WTC11 (cell line): ENCODE results near the gene ZFPL1. TPM values are rescaled to one million over a fixed set of nuclear protein-coding genes. Genes with fewer than 3 reads are reported as not detected.

Source experiments
- ATAC-seq: fragments of 200-7000 bp; cut with Tn5 transposase; 2 replicates; pipeline ENCODE4 v1.10.0; 2021; ENCODE audit warnings: mild to moderate bottlenecking, moderate library complexity
- CTCF ChIA-PET: fragments of 300-600 bp; sonication (Branson Sonifier 250); formaldehyde crosslinking; loops from one replicate; lab custom pipeline; 2021; ENCODE audit warnings: antibody characterized with exemption; lab: Charles Lee
- POLR2A ChIA-PET: fragments of 350-600 bp; sonication (Branson Sonifier 250); formaldehyde crosslinking; loops from one replicate; lab custom pipeline; 2021; ENCODE audit warnings: antibody characterized with exemption; lab: Charles Lee
- DNase-seq: peaks from one replicate; pipeline ENCODE4 v3.0.0; 2021; ENCODE audit warnings: low spot score
- H3K27ac Mint-ChIP-seq: 2 replicates; pipeline ENCODE4 v1.8.0; 2021; ENCODE audit warnings: mixed read lengths
- H3K27me3 Mint-ChIP-seq: 2 replicates; pipeline ENCODE4 v1.8.0; 2021; ENCODE audit warnings: low read depth, mild to moderate bottlenecking, moderate library complexity, mixed read lengths
- H3K36me3 Mint-ChIP-seq: 2 replicates; pipeline ENCODE4 v1.8.0; 2021; ENCODE audit warnings: mixed read lengths
- H3K4me1 Mint-ChIP-seq: 2 replicates; pipeline ENCODE4 v1.8.0; 2022; ENCODE audit warnings: mixed read lengths
- H3K4me3 Mint-ChIP-seq: 2 replicates; pipeline ENCODE4 v1.8.0; 2021; ENCODE audit warnings: mild to moderate bottlenecking, moderate library complexity, mixed read lengths
- H3K9me3 Mint-ChIP-seq: 2 replicates; pipeline ENCODE4 v1.8.0; 2021; ENCODE audit warnings: mixed read lengths
- AR ChIP-seq: fragments of 250-450 bp; sonication (Bioruptor Pico); IDR thresholded peaks from 2 replicates; pipeline ENCODE4 v1.9.0; 2021; ENCODE audit warnings: mild to moderate bottlenecking
- CBFB ChIP-seq: sonication (generic); formaldehyde crosslinking; IDR thresholded peaks from 2 replicates; pipeline ENCODE4 v1.8.1; 2022; ENCODE audit warnings: mild to moderate bottlenecking, low read depth, missing genetic modification reagents
- E2F5 ChIP-seq: sonication (generic); formaldehyde crosslinking; IDR thresholded peaks from 2 replicates; pipeline ENCODE4 v1.8.1; 2022; ENCODE audit warnings: mild to moderate bottlenecking, moderate library complexity, missing genetic modification reagents
- ELF4 ChIP-seq: sonication (generic); formaldehyde crosslinking; IDR thresholded peaks from 2 replicates; pipeline ENCODE4 v1.8.1; 2022; ENCODE audit warnings: low read depth, mild to moderate bottlenecking, moderate library complexity, missing genetic modification reagents
- EMX1 ChIP-seq: fragments of 250-450 bp; sonication (Bioruptor Pico); IDR thresholded peaks from 2 replicates; pipeline ENCODE4 v1.8.0; 2021; ENCODE audit warnings: mild to moderate bottlenecking
- ESRRA ChIP-seq: sonication (generic); formaldehyde crosslinking; IDR thresholded peaks from 2 replicates; pipeline ENCODE4 v1.8.1; 2022; ENCODE audit warnings: mild to moderate bottlenecking, missing genetic modification reagents, borderline replicate concordance
- GABPB1 ChIP-seq: sonication (generic); formaldehyde crosslinking; IDR thresholded peaks from 2 replicates; pipeline ENCODE4 v1.8.1; 2023; ENCODE audit warnings: mild to moderate bottlenecking, missing genetic modification reagents
- GTF2I ChIP-seq: fragments of 250-450 bp; sonication (Bioruptor Pico); conservative IDR thresholded peaks from 2 replicates; pipeline ENCODE4 v1.4.0; 2021; ENCODE audit warnings: mild to moderate bottlenecking
- IRF2 ChIP-seq: sonication (generic); formaldehyde crosslinking; IDR thresholded peaks from 2 replicates; pipeline ENCODE4 v1.8.0; 2022; ENCODE audit warnings: low read depth, missing genetic modification reagents, borderline replicate concordance
- MLX ChIP-seq: sonication (generic); formaldehyde crosslinking; IDR thresholded peaks from 2 replicates; pipeline ENCODE4 v1.8.1; 2023; ENCODE audit warnings: mild to moderate bottlenecking, missing genetic modification reagents, moderate library complexity
- MYBL2 ChIP-seq: sonication (generic); formaldehyde crosslinking; IDR thresholded peaks from 2 replicates; pipeline ENCODE4 v1.8.1; 2023; ENCODE audit warnings: mild to moderate bottlenecking, moderate library complexity, missing genetic modification reagents
- NFE2L1 ChIP-seq: sonication (generic); formaldehyde crosslinking; IDR thresholded peaks from 2 replicates; pipeline ENCODE4 v1.8.1; 2023; ENCODE audit warnings: missing genetic modification reagents
- RORB ChIP-seq: fragments of 250-450 bp; sonication (Bioruptor Pico); IDR thresholded peaks from 2 replicates; pipeline ENCODE4 v1.9.0; 2021; ENCODE audit warnings: mild to moderate bottlenecking
- STAT6 ChIP-seq: sonication (generic); formaldehyde crosslinking; conservative IDR thresholded peaks from 2 replicates; pipeline ENCODE4 v1.8.1; 2023; ENCODE audit warnings: mild to moderate bottlenecking, low read depth, missing genetic modification reagents, moderate library complexity
- TCF7 ChIP-seq: sonication (generic); formaldehyde crosslinking; IDR thresholded peaks from 2 replicates; pipeline ENCODE4 v1.8.0; 2022; ENCODE audit warnings: mild to moderate bottlenecking, low read depth, missing genetic modification reagents, moderate library complexity
- TEAD4 ChIP-seq: sonication (generic); formaldehyde crosslinking; IDR thresholded peaks from 2 replicates; pipeline ENCODE4 v1.8.0; 2022; ENCODE audit warnings: mild to moderate bottlenecking, missing genetic modification reagents
- ZNF138 ChIP-seq: sonication (generic); formaldehyde crosslinking; conservative IDR thresholded peaks from 2 replicates; pipeline ENCODE4 v1.8.1; 2022; ENCODE audit warnings: mild to moderate bottlenecking, moderate library complexity, missing genetic modification reagents
- ZNF396 ChIP-seq: fragments of 250-450 bp; sonication (Bioruptor Pico); IDR thresholded peaks from 2 replicates; pipeline ENCODE4 v1.8.0; 2021; ENCODE audit warnings: mild to moderate bottlenecking, moderate library complexity, borderline replicate concordance
- ZSCAN18 ChIP-seq: fragments of 250-450 bp; sonication (Bioruptor Pico); IDR thresholded peaks from 2 replicates; pipeline ENCODE4 v2.1.2; 2022; ENCODE audit warnings: mild to moderate bottlenecking, moderate library complexity
- total RNA-seq: library from RNA; stranded (reverse); gene quantifications from 3 replicates; pipeline ENCODE4 v1.2.3, GENCODE V29; 2021

ZFPL1 gene
- total RNA-seq, 1 experiment from 2014 or later: 33.8 TPM

- ChIA-PET POLR2A (no interaction called here), CTCF (interaction anchor here (1.5 kb wide), 1 partner anchor 9 kb away, joined by 5 read pairs; the partner anchor contains the start of gene ZNHIT2)
- H3K27me3 Mint-ChIP-seq: no peaks in the 10 kb centered on the region
- no peak overlapping the region for H3K4me3 Mint-ChIP-seq
- peaks cover 3% of the 10 kb centered on the region; the same call in 1 of the 2 replicates for H3K36me3 Mint-ChIP-seq
- TF ChIP-seq MLX (CRISPR knock-in tag) (no peak), EMX1 (no peak), ZNF396 (CRISPR knock-in tag) (no peak), MYBL2 (no peak), IRF2 (CRISPR knock-in tag) (no peak), ELF4 (no peak), GABPB1 (no peak), RORB (CRISPR knock-in tag) (no peak), E2F5 (CRISPR knock-in tag) (no peak), STAT6 (CRISPR knock-in tag) (no peak), TEAD4 (CRISPR knock-in tag) (no peak), ZNF138 (no peak), ESRRA (CRISPR knock-in tag) (no peak), AR (CRISPR knock-in tag) (no peak), GTF2I (no peak), ZSCAN18 (CRISPR knock-in tag) (no peak), CBFB (no peak), TCF7 (no peak), NFE2L1 (no peak)
- H3K4me1 Mint-ChIP-seq: peaks cover 7% of the 10 kb centered on the region
- H3K27ac Mint-ChIP-seq: no peak overlapping the region
- DNase-seq (no peak), ATAC-seq (no peak)
- no peaks in the 10 kb centered on the region for H3K9me3 Mint-ChIP-seq
These were observed 23.9 kb downstream of the ZFPL1 start for GRCh38 chr11:65107751-65108468.
